Esophagus muscularis mucosa (tissue), 4 donors: ENCODE measurements around the gene ITPRID2. TPM values are rescaled to one million over a fixed set of nuclear protein-coding genes. Genes with fewer than 3 reads are reported as not detected.

Experiments
- DNase-seq: peaks from one replicate; pipeline ENCODE4 v3.0.0-alpha.2; 2017; ENCODE audit errors: extremely low spot score
- H3K27ac ChIP-seq, 4 donors: fragments of 200-600 bp; sonication (generic); replicated peaks in 1 of 4; 1 replicate in 3 of 4; 2 replicates in 1 of 4; pipeline ENCODE4 v1.5.1; 2016 to 2019; ENCODE audit warnings: mild to moderate bottlenecking in 1 of 4
- H3K27me3 ChIP-seq, 4 donors: fragments of 200-600 bp; sonication (generic); one replicate each; pipeline versions ENCODE4 v1.5.1 to v1.6.0; 2016 to 2019
- H3K36me3 ChIP-seq, 4 donors: fragments of 200-600 bp; sonication (generic); one replicate each; pipeline ENCODE4 v1.5.1; 2016 to 2019
- H3K4me1 ChIP-seq, 4 donors: fragments of 200-600 bp; sonication (generic); one replicate each; pipeline ENCODE4 v1.5.1; 2016 to 2019
- H3K4me3 ChIP-seq, 4 donors: fragments of 200-600 bp; sonication (generic); 1 replicate in 2 of 4; 2 replicates in 2 of 4; pipeline ENCODE4 v1.5.1; 2016 to 2019; ENCODE audit warnings: mild to moderate bottlenecking in 4 of 4, moderate library complexity in 1 of 4
- H3K9me3 ChIP-seq, 4 donors: fragments of 200-600 bp; sonication (generic); 1 replicate in 3 of 4; 2 replicates in 1 of 4; pipeline ENCODE4 v1.5.1; 2016 to 2019
- CTCF ChIP-seq, 3 experiments: fragments of 200-600 bp in 2 of 3; fragments of 450-650 bp in 1 of 3; sonication (generic) in 2 of 3; IDR thresholded peaks; one replicate each; pipeline ENCODE4 v1.5.1; 2017 to 2019; ENCODE audit warnings: antibody characterized with exemption in 3 of 3, mild to moderate bottlenecking in 2 of 3, moderate library complexity in 1 of 3
- EP300 ChIP-seq: sonication (generic); formaldehyde crosslinking; IDR thresholded peaks from one replicate; pipeline ENCODE4 v1.6.1; 2017; ENCODE audit warnings: antibody characterized with exemption
- POLR2A ChIP-seq: fragments of 450-650 bp; IDR thresholded peaks from one replicate; pipeline ENCODE4 v1.6.1; 2017; ENCODE audit warnings: antibody characterized with exemption, moderate library complexity, mild to moderate bottlenecking, low read depth
- POLR2AphosphoS5 ChIP-seq, 2 donors: sonication (generic); formaldehyde crosslinking; IDR thresholded peaks; one replicate each; pipeline ENCODE4 v1.6.1; 2017; ENCODE audit warnings: antibody characterized with exemption in 2 of 2
- WGBS: methylation state at CpG from one replicate; pipeline ENCODE4 v1.1.5; 2018; 5-methylcytosine and 5-hydroxymethylcytosine counted together
- intact Hi-C: fragments of 100-400 bp; cut with DNase I; formaldehyde crosslinking; loops from one replicate; pipeline ENCODE4 v1.15.1; 2023
- total RNA-seq, 4 donors: library from RNA; depleted of rRNA; stranded (reverse); fragments of >200 nt; gene quantifications; one replicate each; pipeline versions ENCODE4 v1.1.0 to v1.2.1, GENCODE V29; 2016

The ITPRID2 gene
- total RNA-seq, 4 donors from 2014 or later = 98.6 to 113 (median 103) TPM

GRCh38 chr2:181916726-181917718 lies 25.5 kb downstream of the ITPRID2 start:
- Histone ChIP-seq H3K4me3 (no peak overlapping the region), H3K4me1 (peaks cover 0 to 7% (median under 1%) of the 10 kb centered on the region in 4 donors), H3K36me3 (peaks cover 52 to 99% (median 75%) of the 10 kb centered on the region in 4 donors), H3K27ac (no peak overlapping the region), H3K9me3 (no peaks in the 10 kb centered on the region), H3K27me3 (no peaks in the 10 kb centered on the region)
- 69% methylated on average over 5 of the region's 5 CpGs for WGBS
- DNase-seq = no peak
- intact Hi-C loops = no loop called here
- TF ChIP-seq CTCF (IDR thresholded peaks at IDR 0.05) (no peak), POLR2A (no peak), POLR2AphosphoS5 (IDR thresholded peaks at IDR 0.05) (no peak), EP300 (no peak)

- DNase-seq = no peak
- H3K27me3 ChIP-seq = no peaks in the 10 kb centered on the region
- no peak overlapping the region for H3K27ac ChIP-seq
- no peaks in the 10 kb centered on the region for H3K9me3 ChIP-seq
- WGBS = 80% methylated on average over 5 of the region's 5 CpGs
- H3K4me3 ChIP-seq = no peak overlapping the region
- intact Hi-C loops = no loop called here
- peaks cover 0 to 14% (median 2%) of the 10 kb centered on the region in 4 donors for H3K4me1 ChIP-seq
- H3K36me3 ChIP-seq = peaks cover 60 to 100% (median 84%) of the 10 kb centered on the region in 4 donors
- TF ChIP-seq CTCF (IDR thresholded peaks at IDR 0.05) = no peak
- TF ChIP-seq EP300 = no peak
- no peak for TF ChIP-seq POLR2AphosphoS5 (IDR thresholded peaks at IDR 0.05)
Measured at GRCh38 chr2:181918188-181918587, 26.7 kb downstream of the ITPRID2 start.

- 94% methylated on average over 1 of the region's 1 CpG for WGBS
- Histone ChIP-seq H3K27ac (no peak overlapping the region), H3K4me1 (peaks cover 0 to 29% (median 22%) of the 10 kb centered on the region in 4 donors), H3K9me3 (no peaks in the 10 kb centered on the region), H3K36me3 (peaks cover 34 to 78% (median 59%) of the 10 kb centered on the region in 4 donors), H3K27me3 (no peaks in the 10 kb centered on the region), H3K4me3 (no peak overlapping the region)
- TF ChIP-seq POLR2A (no peak), CTCF (IDR thresholded peaks at IDR 0.05) (no peak), EP300 (no peak), POLR2AphosphoS5 (IDR thresholded peaks at IDR 0.05) (no peak)
- intact Hi-C loops = no loop called here
- DNase-seq = no peak
Measured at GRCh38 chr2:181923121-181923520, 31.6 kb downstream of the ITPRID2 start.

- no peak for DNase-seq
- intact Hi-C loops = no loop called here
- no peaks in the 10 kb centered on the region for H3K9me3 ChIP-seq
- peaks cover 0 to 29% (median 22%) of the 10 kb centered on the region in 4 donors for H3K4me1 ChIP-seq
- H3K27ac ChIP-seq = no peak overlapping the region
- H3K4me3 ChIP-seq = no peak overlapping the region
- peaks cover 27 to 76% (median 50%) of the 10 kb centered on the region in 4 donors for H3K36me3 ChIP-seq
- no peak for TF ChIP-seq POLR2A
- TF ChIP-seq CTCF (IDR thresholded peaks at IDR 0.05) = no peak
- no peak for TF ChIP-seq POLR2AphosphoS5 (IDR thresholded peaks at IDR 0.05)
- no peak for TF ChIP-seq EP300
- 83% methylated on average over 2 of the region's 2 CpGs for WGBS
- H3K27me3 ChIP-seq = no peaks in the 10 kb centered on the region
Measured at GRCh38 chr2:181924336-181924735, 32.8 kb downstream of the ITPRID2 start.
